HEK293 (cell line): ENCODE results near the gene STPG2.

Source experiments
- CTCF ChIA-PET: fragments of 350-600 bp; formaldehyde crosslinking; extraction: SDS; loops from one replicate; lab custom pipeline; 2021; ENCODE audit warnings: antibody characterized with exemption; lab: Yijun Ruan, JAX
- POLR2A ChIA-PET: fragments of 300-600 bp; formaldehyde crosslinking; extraction: SDS; loops from one replicate; lab custom pipeline; 2020; ENCODE audit warnings: antibody characterized with exemption, inconsistent platforms; lab: Yijun Ruan, JAX
- H3K27ac ChIP-seq: fragments of 200-500 bp; sonication (Bioruptor generic); 2 replicates; pipeline ENCODE4 v1.5.1; 2014; ENCODE audit warnings: low read depth, low read length, control low read depth, inconsistent platforms; ENCODE audit errors: extremely low read depth
- H3K36me3 ChIP-seq, 2 experiments: fragments of 200-500 bp in 1 of 2; sonication (Bioruptor generic) in 1 of 2; 1 replicate in 1 of 2; 2 replicates in 1 of 2; pipeline ENCODE4 v1.5.1; 2014 to 2017; ENCODE audit warnings: inconsistent platforms in 2 of 2, low read length in 2 of 2; ENCODE audit not compliant: control insufficient read depth in 2 of 2, insufficient read depth in 1 of 2
- H3K4me1 ChIP-seq: fragments of 200-500 bp; sonication (Bioruptor generic); 2 replicates; pipeline ENCODE4 v1.5.1; 2014; ENCODE audit warnings: mild to moderate bottlenecking, low read length, inconsistent platforms; ENCODE audit not compliant: control insufficient read depth, insufficient read depth
- H3K4me3 ChIP-seq: 2 replicates; pipeline ENCODE4 v1.5.1; 2011; ENCODE audit warnings: low read depth, mild to moderate bottlenecking, control low read depth, low read length, moderate library complexity
- H3K9me3 ChIP-seq: fragments of 200-500 bp; sonication (Bioruptor generic); 2 replicates; pipeline ENCODE4 v1.5.1; 2014; ENCODE audit warnings: low read depth, low read length, inconsistent platforms; ENCODE audit not compliant: control insufficient read depth, insufficient read depth
- FEZF1 ChIP-seq: fragments of 450-650 bp; formaldehyde crosslinking; IDR thresholded peaks from 2 replicates; pipeline ENCODE4 v1.5.1; 2016; ENCODE audit warnings: missing biosample characterization, missing genetic modification characterization
- KLF10 ChIP-seq: fragments of 450-650 bp; IDR thresholded peaks from 2 replicates; pipeline ENCODE4 v1.5.1; 2018; ENCODE audit warnings: missing biosample characterization, mild to moderate bottlenecking, missing genetic modification characterization
- KLF7 ChIP-seq: fragments of 450-650 bp; formaldehyde crosslinking; IDR thresholded peaks from 2 replicates; pipeline ENCODE4 v1.5.1; 2016; ENCODE audit warnings: missing biosample characterization, missing genetic modification characterization, borderline replicate concordance
- MZF1 ChIP-seq: fragments of 450-650 bp; formaldehyde crosslinking; IDR thresholded peaks from 2 replicates; pipeline ENCODE4 v1.5.1; 2017; ENCODE audit warnings: missing biosample characterization, missing genetic modification characterization, borderline replicate concordance
- PRDM1 ChIP-seq: fragments of 450-650 bp; formaldehyde crosslinking; IDR thresholded peaks from 2 replicates; pipeline ENCODE4; 2016; ENCODE audit warnings: missing biosample characterization, missing genetic modification characterization
- SP7 ChIP-seq: fragments of 450-650 bp; formaldehyde crosslinking; IDR thresholded peaks from 2 replicates; pipeline ENCODE4 v1.5.1; 2016; ENCODE audit warnings: missing biosample characterization, missing genetic modification characterization
- ZBTB8A ChIP-seq: fragments of 450-650 bp; formaldehyde crosslinking; IDR thresholded peaks from 2 replicates; pipeline ENCODE4 v1.5.1; 2016; ENCODE audit warnings: missing biosample characterization, missing genetic modification characterization
- ZFP37 ChIP-seq: fragments of 450-650 bp; formaldehyde crosslinking; IDR thresholded peaks from 2 replicates; pipeline ENCODE4 v1.5.1; 2016; ENCODE audit warnings: missing biosample characterization, missing genetic modification characterization
- ZNF10 ChIP-seq: fragments of 450-650 bp; formaldehyde crosslinking; IDR thresholded peaks from 2 replicates; pipeline ENCODE4 v1.5.1; 2017; ENCODE audit warnings: missing biosample characterization, missing genetic modification characterization
- ZNF121 ChIP-seq: fragments of 450-650 bp; formaldehyde crosslinking; IDR thresholded peaks from 2 replicates; pipeline ENCODE4 v1.5.1; 2016; ENCODE audit warnings: missing biosample characterization, missing genetic modification characterization
- ZNF184 ChIP-seq: fragments of 450-650 bp; IDR thresholded peaks from 2 replicates; pipeline ENCODE4 v1.5.1; 2018; ENCODE audit warnings: missing biosample characterization, mild to moderate bottlenecking, missing genetic modification characterization
- ZNF2 ChIP-seq: fragments of 450-650 bp; formaldehyde crosslinking; IDR thresholded peaks from 2 replicates; pipeline ENCODE4 v1.5.1; 2016; ENCODE audit warnings: missing biosample characterization, missing genetic modification characterization
- ZNF266 ChIP-seq: fragments of 450-650 bp; formaldehyde crosslinking; IDR thresholded peaks from 2 replicates; pipeline ENCODE4 v1.5.1; 2016; ENCODE audit warnings: missing biosample characterization, missing genetic modification characterization, low read depth
- ZNF350 ChIP-seq: fragments of 450-650 bp; formaldehyde crosslinking; IDR thresholded peaks from 2 replicates; pipeline ENCODE4 v1.5.0; 2017; ENCODE audit warnings: missing biosample characterization, mild to moderate bottlenecking, missing genetic modification characterization
- ZNF391 ChIP-seq: fragments of 450-650 bp; formaldehyde crosslinking; IDR thresholded peaks from 2 replicates; pipeline ENCODE4 v1.5.1; 2016; ENCODE audit warnings: low read depth, missing biosample characterization, missing genetic modification characterization, borderline replicate concordance
- ZNF48 ChIP-seq: fragments of 450-650 bp; formaldehyde crosslinking; IDR thresholded peaks from 2 replicates; pipeline ENCODE4 v1.5.1; 2016; ENCODE audit warnings: missing biosample characterization, missing genetic modification characterization
- ZNF521 ChIP-seq: fragments of 450-650 bp; formaldehyde crosslinking; IDR thresholded peaks from 2 replicates; pipeline ENCODE4 v1.5.1; 2017; ENCODE audit warnings: missing biosample characterization, mild to moderate bottlenecking, missing genetic modification characterization
- ZNF529 ChIP-seq: fragments of 450-650 bp; formaldehyde crosslinking; IDR thresholded peaks from 2 replicates; pipeline ENCODE4 v1.5.1; 2017; ENCODE audit warnings: missing genetic modification characterization, missing biosample characterization; ENCODE audit not compliant: insufficient replicate concordance
- ZNF610 ChIP-seq: fragments of 450-650 bp; formaldehyde crosslinking; IDR thresholded peaks from 2 replicates; pipeline ENCODE4 v1.5.1; 2016; ENCODE audit warnings: missing biosample characterization, missing genetic modification characterization, borderline replicate concordance
- ZNF624 ChIP-seq: fragments of 450-650 bp; formaldehyde crosslinking; IDR thresholded peaks from 2 replicates; pipeline ENCODE4 v1.5.1; 2017; ENCODE audit warnings: missing biosample characterization, missing genetic modification characterization
- ZNF629 ChIP-seq: fragments of 450-650 bp; formaldehyde crosslinking; IDR thresholded peaks from 2 replicates; pipeline ENCODE4 v1.5.1; 2017; ENCODE audit warnings: missing biosample characterization, missing genetic modification characterization
- ZNF830 ChIP-seq: fragments of 450-650 bp; IDR thresholded peaks from 2 replicates; pipeline ENCODE4 v1.5.0; 2018; ENCODE audit warnings: missing biosample characterization, missing genetic modification characterization, low read depth, mild to moderate bottlenecking, moderate library complexity
- TF ChIP-seq, protein P1 (sequence below): fragments of 450-650 bp; formaldehyde crosslinking; conservative IDR thresholded peaks from 2 replicates; pipeline ENCODE4 v1.5.1; 2016; ENCODE audit warnings: low read depth, missing biosample characterization, missing genetic modification characterization
- TF ChIP-seq, protein P2 (sequence below): fragments of 450-650 bp; formaldehyde crosslinking; IDR thresholded peaks from 2 replicates; pipeline ENCODE4 v1.5.1; 2016; ENCODE audit warnings: missing biosample characterization, missing genetic modification characterization
- TF ChIP-seq, protein P3 (sequence below): fragments of 450-650 bp; formaldehyde crosslinking; IDR thresholded peaks from 2 replicates; pipeline ENCODE4 v1.5.1; 2016; ENCODE audit warnings: missing biosample characterization, missing genetic modification characterization
- TF ChIP-seq, protein P4 (sequence below): fragments of 450-650 bp; formaldehyde crosslinking; IDR thresholded peaks from 2 replicates; pipeline ENCODE4 v1.5.1; 2016; ENCODE audit warnings: missing biosample characterization, missing genetic modification characterization
- TF ChIP-seq, protein P5 (sequence below): fragments of 450-650 bp; formaldehyde crosslinking; IDR thresholded peaks from 2 replicates; pipeline ENCODE4 v1.5.1; 2017; ENCODE audit warnings: missing biosample characterization, missing genetic modification characterization
- TF ChIP-seq, protein P6 (sequence below): fragments of 450-650 bp; formaldehyde crosslinking; IDR thresholded peaks from 2 replicates; pipeline ENCODE4 v1.5.1; 2017; ENCODE audit warnings: missing biosample characterization, missing genetic modification characterization

STPG2 gene

DNA sequence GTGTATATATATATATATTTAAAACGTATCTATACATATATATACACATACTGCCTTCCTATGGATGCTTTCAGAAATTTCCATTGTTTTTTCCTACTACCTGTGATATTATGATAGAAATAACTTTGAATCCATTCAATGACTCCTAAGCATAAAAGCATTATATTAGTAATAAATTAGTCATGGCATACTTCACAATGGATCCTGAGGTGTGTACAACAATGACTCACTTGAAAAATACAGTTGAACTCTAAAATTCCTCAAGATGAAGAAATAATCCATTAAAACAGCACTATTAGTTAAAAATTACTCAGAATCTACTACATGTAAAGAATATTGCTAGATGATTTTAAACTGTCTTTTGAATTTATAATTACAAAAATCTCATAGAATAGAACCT is 201.1 kb downstream of the STPG2 start:
- no peaks in the 10 kb centered on the region for H3K9me3 ChIP-seq
- no peak overlapping the region for H3K27ac ChIP-seq
- H3K4me1 ChIP-seq, result no peaks in the 10 kb centered on the region
- CTCF ChIA-PET, result no interaction called here
- H3K36me3 ChIP-seq, result no peaks in the 10 kb centered on the region
- no peak overlapping the region for H3K4me3 ChIP-seq
- TF ChIP-seq ZNF184 (tag by site-specific recombination), result no peak
- no peak for TF ChIP-seq ZNF624 (tag by site-specific recombination)
- TF ChIP-seq MZF1 (tag by site-specific recombination), result no peak
- TF ChIP-seq, protein P1, sequence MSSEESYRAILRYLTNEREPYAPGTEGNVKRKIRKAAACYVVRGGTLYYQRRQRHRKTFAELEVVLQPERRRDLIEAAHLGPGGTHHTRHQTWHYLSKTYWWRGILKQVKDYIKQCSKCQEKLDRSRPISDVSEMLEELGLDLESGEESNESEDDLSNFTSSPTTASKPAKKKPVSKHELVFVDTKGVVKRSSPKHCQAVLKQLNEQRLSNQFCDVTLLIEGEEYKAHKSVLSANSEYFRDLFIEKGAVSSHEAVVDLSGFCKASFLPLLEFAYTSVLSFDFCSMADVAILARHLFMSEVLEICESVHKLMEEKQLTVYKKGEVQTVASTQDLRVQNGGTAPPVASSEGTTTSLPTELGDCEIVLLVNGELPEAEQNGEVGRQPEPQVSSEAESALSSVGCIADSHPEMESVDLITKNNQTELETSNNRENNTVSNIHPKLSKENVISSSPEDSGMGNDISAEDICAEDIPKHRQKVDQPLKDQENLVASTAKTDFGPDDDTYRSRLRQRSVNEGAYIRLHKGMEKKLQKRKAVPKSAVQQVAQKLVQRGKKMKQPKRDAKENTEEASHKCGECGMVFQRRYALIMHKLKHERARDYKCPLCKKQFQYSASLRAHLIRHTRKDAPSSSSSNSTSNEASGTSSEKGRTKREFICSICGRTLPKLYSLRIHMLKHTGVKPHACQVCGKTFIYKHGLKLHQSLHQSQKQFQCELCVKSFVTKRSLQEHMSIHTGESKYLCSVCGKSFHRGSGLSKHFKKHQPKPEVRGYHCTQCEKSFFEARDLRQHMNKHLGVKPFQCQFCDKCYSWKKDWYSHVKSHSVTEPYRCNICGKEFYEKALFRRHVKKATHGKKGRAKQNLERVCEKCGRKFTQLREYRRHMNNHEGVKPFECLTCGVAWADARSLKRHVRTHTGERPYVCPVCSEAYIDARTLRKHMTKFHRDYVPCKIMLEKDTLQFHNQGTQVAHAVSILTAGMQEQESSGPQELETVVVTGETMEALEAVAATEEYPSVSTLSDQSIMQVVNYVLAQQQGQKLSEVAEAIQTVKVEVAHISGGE (tag by site-specific recombination), result no peak
- TF ChIP-seq, protein P2, sequence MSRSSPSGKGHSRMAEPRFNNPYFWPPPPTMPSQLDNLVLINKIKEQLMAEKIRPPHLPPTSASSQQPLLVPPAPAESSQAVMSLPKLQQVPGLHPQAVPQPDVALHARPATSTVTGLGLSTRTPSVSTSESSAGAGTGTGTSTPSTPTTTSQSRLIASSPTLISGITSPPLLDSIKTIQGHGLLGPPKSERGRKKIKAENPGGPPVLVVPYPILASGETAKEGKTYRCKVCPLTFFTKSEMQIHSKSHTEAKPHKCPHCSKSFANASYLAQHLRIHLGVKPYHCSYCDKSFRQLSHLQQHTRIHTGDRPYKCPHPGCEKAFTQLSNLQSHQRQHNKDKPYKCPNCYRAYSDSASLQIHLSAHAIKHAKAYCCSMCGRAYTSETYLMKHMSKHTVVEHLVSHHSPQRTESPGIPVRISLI (tag by site-specific recombination), result no peak
- TF ChIP-seq, protein P3, sequence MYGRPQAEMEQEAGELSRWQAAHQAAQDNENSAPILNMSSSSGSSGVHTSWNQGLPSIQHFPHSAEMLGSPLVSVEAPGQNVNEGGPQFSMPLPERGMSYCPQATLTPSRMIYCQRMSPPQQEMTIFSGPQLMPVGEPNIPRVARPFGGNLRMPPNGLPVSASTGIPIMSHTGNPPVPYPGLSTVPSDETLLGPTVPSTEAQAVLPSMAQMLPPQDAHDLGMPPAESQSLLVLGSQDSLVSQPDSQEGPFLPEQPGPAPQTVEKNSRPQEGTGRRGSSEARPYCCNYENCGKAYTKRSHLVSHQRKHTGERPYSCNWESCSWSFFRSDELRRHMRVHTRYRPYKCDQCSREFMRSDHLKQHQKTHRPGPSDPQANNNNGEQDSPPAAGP (tag by site-specific recombination), result no peak
- TF ChIP-seq ZNF529 (tag by site-specific recombination), result no peak
- no peak for TF ChIP-seq ZFP37 (tag by site-specific recombination)
- TF ChIP-seq ZNF629 (tag by site-specific recombination), result no peak
- no peak for TF ChIP-seq ZNF121 (tag by site-specific recombination)
- no peak for TF ChIP-seq ZNF10
- TF ChIP-seq ZNF2, result no peak
- TF ChIP-seq ZNF266 (tag by site-specific recombination), result no peak
- TF ChIP-seq ZBTB8A (tag by site-specific recombination), result no peak
- TF ChIP-seq, protein P4, sequence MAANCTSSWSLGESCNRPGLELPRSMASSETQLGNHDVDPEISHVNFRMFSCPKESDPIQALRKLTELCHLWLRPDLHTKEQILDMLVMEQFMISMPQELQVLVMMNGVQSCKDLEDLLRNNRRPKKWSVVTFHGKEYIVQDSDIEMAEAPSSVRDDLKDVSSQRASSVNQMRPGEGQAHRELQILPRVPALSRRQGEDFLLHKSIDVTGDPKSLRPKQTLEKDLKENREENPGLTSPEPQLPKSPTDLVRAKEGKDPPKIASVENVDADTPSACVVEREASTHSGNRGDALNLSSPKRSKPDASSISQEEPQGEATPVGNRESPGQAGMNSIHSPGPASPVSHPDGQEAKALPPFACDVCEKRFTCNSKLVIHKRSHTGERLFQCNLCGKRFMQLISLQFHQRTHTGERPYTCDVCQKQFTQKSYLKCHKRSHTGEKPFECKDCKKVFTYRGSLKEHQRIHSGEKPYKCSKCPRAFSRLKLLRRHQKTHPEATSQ (tag by site-specific recombination), result no peak
- TF ChIP-seq ZNF610, result no peak
- POLR2A ChIA-PET, result no interaction called here

DNA sequence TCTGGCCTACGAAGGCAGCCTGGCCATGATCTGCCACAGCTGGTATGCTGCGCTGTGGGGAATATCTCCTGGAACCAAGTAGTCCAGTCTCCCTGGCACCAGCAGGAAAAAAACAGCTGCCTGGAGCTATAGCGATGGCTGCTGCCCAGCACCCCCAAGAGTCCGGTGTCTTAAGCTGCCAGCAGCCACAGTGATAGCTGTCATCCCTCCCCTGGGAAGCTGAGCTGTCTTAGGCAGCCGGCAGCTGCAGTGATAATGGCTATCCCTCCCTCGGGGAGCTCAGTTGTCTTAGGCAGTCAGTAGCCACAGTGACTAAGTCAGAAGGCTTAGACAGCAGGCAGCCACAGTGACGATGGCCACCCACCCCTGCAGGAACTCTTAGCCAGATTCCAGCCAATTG is 205.1 kb downstream of the STPG2 start:
- H3K36me3 ChIP-seq, result no peaks in the 10 kb centered on the region
- no peak overlapping the region for H3K27ac ChIP-seq
- no peaks in the 10 kb centered on the region for H3K4me1 ChIP-seq
- TF ChIP-seq ZNF48 (tag by site-specific recombination), result no peak
- no peak for TF ChIP-seq ZNF391 (tag by site-specific recombination)
- TF ChIP-seq SP7 (tag by site-specific recombination), result no peak
- TF ChIP-seq ZNF266 (tag by site-specific recombination), result no peak
- no peak for TF ChIP-seq ZNF830 (tag by site-specific recombination)
- TF ChIP-seq KLF10, result no peak
- TF ChIP-seq ZNF350 (tag by site-specific recombination), result no peak
- TF ChIP-seq ZNF521 (tag by site-specific recombination), result no peak
- TF ChIP-seq KLF7 (tag by site-specific recombination), result no peak
- no peak for TF ChIP-seq FEZF1 (tag by site-specific recombination)
- no peak for TF ChIP-seq PRDM1
- TF ChIP-seq, protein P5, sequence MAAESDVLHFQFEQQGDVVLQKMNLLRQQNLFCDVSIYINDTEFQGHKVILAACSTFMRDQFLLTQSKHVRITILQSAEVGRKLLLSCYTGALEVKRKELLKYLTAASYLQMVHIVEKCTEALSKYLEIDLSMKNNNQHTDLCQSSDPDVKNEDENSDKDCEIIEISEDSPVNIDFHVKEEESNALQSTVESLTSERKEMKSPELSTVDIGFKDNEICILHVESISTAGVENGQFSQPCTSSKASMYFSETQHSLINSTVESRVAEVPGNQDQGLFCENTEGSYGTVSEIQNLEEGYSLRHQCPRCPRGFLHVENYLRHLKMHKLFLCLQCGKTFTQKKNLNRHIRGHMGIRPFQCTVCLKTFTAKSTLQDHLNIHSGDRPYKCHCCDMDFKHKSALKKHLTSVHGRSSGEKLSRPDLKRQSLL, result no peak
- TF ChIP-seq, protein P6, sequence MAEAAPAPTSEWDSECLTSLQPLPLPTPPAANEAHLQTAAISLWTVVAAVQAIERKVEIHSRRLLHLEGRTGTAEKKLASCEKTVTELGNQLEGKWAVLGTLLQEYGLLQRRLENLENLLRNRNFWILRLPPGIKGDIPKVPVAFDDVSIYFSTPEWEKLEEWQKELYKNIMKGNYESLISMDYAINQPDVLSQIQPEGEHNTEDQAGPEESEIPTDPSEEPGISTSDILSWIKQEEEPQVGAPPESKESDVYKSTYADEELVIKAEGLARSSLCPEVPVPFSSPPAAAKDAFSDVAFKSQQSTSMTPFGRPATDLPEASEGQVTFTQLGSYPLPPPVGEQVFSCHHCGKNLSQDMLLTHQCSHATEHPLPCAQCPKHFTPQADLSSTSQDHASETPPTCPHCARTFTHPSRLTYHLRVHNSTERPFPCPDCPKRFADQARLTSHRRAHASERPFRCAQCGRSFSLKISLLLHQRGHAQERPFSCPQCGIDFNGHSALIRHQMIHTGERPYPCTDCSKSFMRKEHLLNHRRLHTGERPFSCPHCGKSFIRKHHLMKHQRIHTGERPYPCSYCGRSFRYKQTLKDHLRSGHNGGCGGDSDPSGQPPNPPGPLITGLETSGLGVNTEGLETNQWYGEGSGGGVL (tag by site-specific recombination), result no peak
- H3K9me3 ChIP-seq, result no peaks in the 10 kb centered on the region
- no peak overlapping the region for H3K4me3 ChIP-seq
- ChIA-PET POLR2A (no interaction called here), CTCF (no interaction called here)
